ENCODE data around the gene TIPIN.
"Not testable (repeated sequence)": the region's sequence is repeated elsewhere in the genome, so short reads cannot be mapped to it uniquely, and the experiment has no call there.

TIPIN gene

GRCh38 chr15:66387163-66388042 is 30.9 kb upstream of the TIPIN start:
- peak; percentile 74 for DNase-seq
- in situ Hi-C loops (cut with MboI; ENCODE audit: low pct_unique_long_range_greater_than_20kb, low sequenced_read_pairs) = no loop called here

- DNase-seq = peak; percentile 100
- in situ Hi-C loops (cut with MboI; ENCODE audit: low pct_unique_long_range_greater_than_20kb, low sequenced_read_pairs) = no loop called here
Observed at GRCh38 chr15:66386204-66387123, 30.0 kb upstream of the TIPIN start, which contains the start of gene MAP2K1. MAP2K1 (plus strand) TSS chr15:66386912; CDS start chr15:66387348, 436 bp downstream.

GRCh38 chr15:66381376-66381775 is 24.9 kb upstream of the TIPIN start:
- DNase-seq; in situ Hi-C loops (cut with MboI; ENCODE audit: low pct_unique_long_range_greater_than_20kb, low sequenced_read_pairs): not testable (repeated sequence)

- in situ Hi-C loops (cut with MboI; ENCODE audit: low pct_unique_long_range_greater_than_20kb, low sequenced_read_pairs) = no loop called here
- no peak for DNase-seq
Observed at GRCh38 chr15:66378814-66379430, 22.4 kb upstream of the TIPIN start.

- in situ Hi-C loops (cut with MboI; ENCODE audit: low pct_unique_long_range_greater_than_20kb, low sequenced_read_pairs) = no loop called here
- DNase-seq = no peak
Observed at GRCh38 chr15:66374179-66374578, 17.7 kb upstream of the TIPIN start.

GRCh38 chr15:66369773-66370651 is 13.5 kb upstream of the TIPIN start:
- in situ Hi-C loops (cut with MboI; ENCODE audit: low pct_unique_long_range_greater_than_20kb, low sequenced_read_pairs) = no loop called here

GRCh38 chr15:66364944-66365528 is 8.6 kb upstream of the TIPIN start:
- in situ Hi-C loops (cut with MboI; ENCODE audit: low pct_unique_long_range_greater_than_20kb, low sequenced_read_pairs) = no loop called here
- DNase-seq = no peak

More at GRCh38 chr15:66369773-66370651, 13.5 kb upstream of the TIPIN start:
- DNase-seq = peak; percentile 94

GRCh38 chr15:66362776-66363175 is 6.3 kb upstream of the TIPIN start:
- no peak for DNase-seq
- in situ Hi-C loops (cut with MboI; ENCODE audit: low pct_unique_long_range_greater_than_20kb, low sequenced_read_pairs) = no loop called here

GRCh38 chr15:66361745-66362460 is 5.4 kb upstream of the TIPIN start:
- in situ Hi-C loops (cut with MboI; ENCODE audit: low pct_unique_long_range_greater_than_20kb, low sequenced_read_pairs); DNase-seq: not testable (repeated sequence)

GRCh38 chr15:66359740-66360139 is 3.3 kb upstream of the TIPIN start:
- no peak for DNase-seq
- in situ Hi-C loops (cut with MboI; ENCODE audit: low pct_unique_long_range_greater_than_20kb, low sequenced_read_pairs) = no loop called here

GRCh38 chr15:66356077-66356358 is 467 bp downstream of the TIPIN start:
- DNase-seq = no peak
- in situ Hi-C loops (cut with MboI; ENCODE audit: low pct_unique_long_range_greater_than_20kb, low sequenced_read_pairs) = no loop called here

GRCh38 chr15:66348530-66348929 is 8.0 kb downstream of the TIPIN start:
- DNase-seq; in situ Hi-C loops (cut with MboI; ENCODE audit: low pct_unique_long_range_greater_than_20kb, low sequenced_read_pairs): not testable (repeated sequence)

- in situ Hi-C loops (cut with MboI; ENCODE audit: low pct_unique_long_range_greater_than_20kb, low sequenced_read_pairs) = no loop called here
- DNase-seq = no peak
Observed at GRCh38 chr15:66328771-66329170, 27.7 kb downstream of the TIPIN start.

- in situ Hi-C loops (cut with MboI; ENCODE audit: low pct_unique_long_range_greater_than_20kb, low sequenced_read_pairs) = no loop called here
- DNase-seq = no peak
Observed at GRCh38 chr15:66327736-66328135, 28.7 kb downstream of the TIPIN start.

GRCh38 chr15:66326051-66326450 is 30.4 kb downstream of the TIPIN start:
- in situ Hi-C loops (cut with MboI; ENCODE audit: low pct_unique_long_range_greater_than_20kb, low sequenced_read_pairs) = no loop called here
- no peak for DNase-seq

- DNase-seq = no peak
- in situ Hi-C loops (cut with MboI; ENCODE audit: low pct_unique_long_range_greater_than_20kb, low sequenced_read_pairs) = no loop called here
Observed at GRCh38 chr15:66323312-66323928, 33.1 kb downstream of the TIPIN start.

GRCh38 chr15:66312144-66312543 is 44.3 kb downstream of the TIPIN start:
- in situ Hi-C loops (cut with MboI; ENCODE audit: low pct_unique_long_range_greater_than_20kb, low sequenced_read_pairs) = no loop called here
- no peak for DNase-seq

All from KBM-7 (cell line).